ENCODE measurements around the gene HASPIN. TPM values are rescaled to one million over a fixed set of nuclear protein-coding genes. Genes with fewer than 3 reads are reported as not detected.
A peak's percentile ranks its signal among the peaks of the same experiment; 100 is the strongest.

Gene HASPIN
- total RNA-seq, 1 donor from 2014 or later = 6.7 TPM

DNA sequence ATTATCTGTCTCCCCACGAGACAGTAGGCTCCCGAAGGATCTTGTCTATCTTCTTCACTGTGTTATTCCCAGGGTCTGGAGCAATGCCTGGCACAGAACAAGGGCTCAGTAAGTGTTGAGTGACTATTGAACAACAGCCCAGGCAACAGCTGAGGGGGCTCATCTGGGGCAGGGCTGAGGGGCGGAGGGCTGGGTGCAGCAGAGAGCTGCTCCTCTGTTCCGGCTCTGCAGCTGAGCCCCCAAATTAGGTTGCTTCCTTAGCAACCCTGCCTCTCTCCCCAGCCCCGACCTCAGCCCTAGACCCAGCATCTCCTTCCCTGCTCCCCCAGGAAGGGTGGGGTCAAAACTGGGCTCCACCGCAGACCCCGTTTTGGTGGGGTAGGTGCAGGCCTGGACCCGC, 45.1 kb downstream of the HASPIN start:
- no peak for ATAC-seq (ENCODE audit: low read depth)
- Mint-ChIP-seq H3K27ac (no peak overlapping the region), H3K36me3 (ENCODE audit: low read depth) (no peaks in the 10 kb centered on the region), H3K4me1 (peaks cover 31% of the 10 kb centered on the region), H3K4me3 (no peak overlapping the region), H3K9me3 (no peaks in the 10 kb centered on the region), H3K27me3 (no peaks in the 10 kb centered on the region)
- DNase-seq = no peak
- intact Hi-C loops (cut with micrococcal nuclease) = no loop called here
- ChIA-PET POLR2A (no interaction called here), CTCF (interaction anchor here (1.4 to 1.5 kb wide), 2 partner anchors 28 to 58 kb away, joined by 3 to 5 read pairs; no protein-coding TSS in a partner anchor)
- TF ChIP-seq, protein P1, sequence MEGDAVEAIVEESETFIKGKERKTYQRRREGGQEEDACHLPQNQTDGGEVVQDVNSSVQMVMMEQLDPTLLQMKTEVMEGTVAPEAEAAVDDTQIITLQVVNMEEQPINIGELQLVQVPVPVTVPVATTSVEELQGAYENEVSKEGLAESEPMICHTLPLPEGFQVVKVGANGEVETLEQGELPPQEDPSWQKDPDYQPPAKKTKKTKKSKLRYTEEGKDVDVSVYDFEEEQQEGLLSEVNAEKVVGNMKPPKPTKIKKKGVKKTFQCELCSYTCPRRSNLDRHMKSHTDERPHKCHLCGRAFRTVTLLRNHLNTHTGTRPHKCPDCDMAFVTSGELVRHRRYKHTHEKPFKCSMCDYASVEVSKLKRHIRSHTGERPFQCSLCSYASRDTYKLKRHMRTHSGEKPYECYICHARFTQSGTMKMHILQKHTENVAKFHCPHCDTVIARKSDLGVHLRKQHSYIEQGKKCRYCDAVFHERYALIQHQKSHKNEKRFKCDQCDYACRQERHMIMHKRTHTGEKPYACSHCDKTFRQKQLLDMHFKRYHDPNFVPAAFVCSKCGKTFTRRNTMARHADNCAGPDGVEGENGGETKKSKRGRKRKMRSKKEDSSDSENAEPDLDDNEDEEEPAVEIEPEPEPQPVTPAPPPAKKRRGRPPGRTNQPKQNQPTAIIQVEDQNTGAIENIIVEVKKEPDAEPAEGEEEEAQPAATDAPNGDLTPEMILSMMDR (IDR thresholded peaks at IDR 0.05) = no peak

DNA sequence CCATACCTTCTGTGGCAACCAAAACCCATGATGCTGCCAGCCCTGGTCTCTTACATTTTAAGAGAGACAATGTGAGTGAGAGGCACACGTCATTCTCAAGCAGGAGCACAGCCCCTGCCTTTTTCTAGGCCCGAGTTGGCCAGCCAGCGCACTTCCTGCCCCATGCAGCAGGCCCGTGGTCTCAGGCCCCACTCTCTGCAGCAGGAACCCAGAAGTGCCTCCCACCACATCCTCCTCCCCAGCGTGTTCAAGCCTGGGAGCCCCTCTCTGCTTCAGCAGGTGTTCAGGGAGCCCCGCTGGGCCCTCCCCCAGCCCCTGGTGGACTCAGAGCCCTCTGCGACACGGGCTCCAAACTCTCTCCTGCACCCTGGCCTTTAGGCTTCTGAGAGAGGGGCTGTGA, 46.8 kb downstream of the HASPIN start:
- Mint-ChIP-seq H3K27ac (peak overlapping the region; percentile 73), H3K36me3 (ENCODE audit: low read depth) (no peaks in the 10 kb centered on the region), H3K4me1 (peaks cover 20% of the 10 kb centered on the region), H3K4me3 (no peak overlapping the region), H3K9me3 (no peaks in the 10 kb centered on the region), H3K27me3 (no peaks in the 10 kb centered on the region)
- TF ChIP-seq, protein P1 (IDR thresholded peaks at IDR 0.05) = no peak
- intact Hi-C loops (cut with micrococcal nuclease) = loop anchor here (2.0 kb wide), 1 partner anchor 52 kb away; no protein-coding TSS in a partner anchor
- ChIA-PET POLR2A (interaction anchor here (0.7 to 1.1 kb wide), 3 partner anchors 60 to 76 kb away, joined by 3 to 4 read pairs (median 3); no protein-coding TSS in a partner anchor), CTCF (interaction anchor here (1.5 kb wide), 1 partner anchor 57 kb away, joined by 5 read pairs; no protein-coding TSS in a partner anchor)
- ATAC-seq (ENCODE audit: low read depth) = peak; percentile 82
- DNase-seq = peak; percentile 28

DNA sequence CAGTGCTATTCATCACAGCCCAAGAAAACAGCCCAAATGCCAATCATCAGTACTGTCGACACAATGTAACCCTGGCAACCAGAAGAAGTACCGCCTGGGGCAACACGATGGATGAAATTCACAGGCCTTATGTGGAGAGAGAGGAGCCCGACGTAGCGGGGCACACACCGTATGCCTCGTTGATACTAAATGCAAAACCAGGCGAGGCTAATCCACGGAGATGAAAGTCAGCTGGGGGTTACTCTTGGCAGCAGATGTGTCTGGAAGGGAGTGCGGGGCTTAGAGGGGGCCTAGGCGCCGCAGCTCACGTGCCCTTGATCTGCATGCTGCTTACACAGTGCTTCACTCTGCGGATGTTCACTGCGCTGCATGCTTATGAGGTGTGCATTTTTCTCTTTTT, 47.4 kb downstream of the HASPIN start:
- Mint-ChIP-seq H3K27ac (peak overlapping the region; percentile 73), H3K4me1 (peaks cover 17% of the 10 kb centered on the region)

DNA sequence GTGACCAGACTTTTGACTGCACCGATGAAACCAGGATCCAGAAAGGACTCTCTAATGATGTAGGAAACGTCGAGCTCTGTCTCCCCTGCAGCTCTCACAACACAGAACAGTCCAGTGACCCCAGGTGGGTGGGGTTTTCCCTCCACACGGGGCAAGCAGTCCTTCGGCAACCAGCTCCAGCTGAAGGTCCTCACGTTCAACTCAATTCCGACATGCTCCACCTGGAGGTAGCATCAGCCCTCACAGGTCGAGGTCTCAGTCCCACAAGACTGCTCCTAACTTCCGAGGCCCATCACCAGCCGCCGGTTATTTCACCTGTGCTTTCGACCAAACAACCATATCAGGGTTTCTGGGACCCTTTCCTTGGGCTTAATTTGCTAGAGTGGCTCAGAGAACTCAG, 49.1 kb downstream of the HASPIN start:
- ChIA-PET POLR2A (no interaction called here), CTCF (interaction anchor here (0.7 to 2.2 kb wide), 2 partner anchors 35 to 73 kb away, joined by 3 to 6 read pairs; partner anchors contain the start of gene NCBP3)
- H3K27ac Mint-ChIP-seq = no peak overlapping the region
- no peak overlapping the region for H3K4me3 Mint-ChIP-seq
- TF ChIP-seq, protein P1 (IDR thresholded peaks at IDR 0.05) = no peak
- H3K9me3 Mint-ChIP-seq = no peaks in the 10 kb centered on the region
- H3K4me1 Mint-ChIP-seq = peaks cover 17% of the 10 kb centered on the region
- no peaks in the 10 kb centered on the region for H3K27me3 Mint-ChIP-seq
- ATAC-seq (ENCODE audit: low read depth) (no peak), DNase-seq (no peak)
- intact Hi-C loops (cut with micrococcal nuclease) = no loop called here
- no peaks in the 10 kb centered on the region for H3K36me3 Mint-ChIP-seq (ENCODE audit: low read depth)

More for the DNA sequence above, 47.4 kb downstream of the HASPIN start:
- ChIA-PET CTCF (interaction anchor here (2.2 kb wide), 1 partner anchor 33 kb away, joined by 6 read pairs; no protein-coding TSS in a partner anchor), POLR2A (interaction anchor here (0.7 kb wide), 2 partner anchors 18 to 703 kb away, joined by 3 to 5 read pairs; no protein-coding TSS in a partner anchor)
- Mint-ChIP-seq H3K9me3 (no peaks in the 10 kb centered on the region), H3K4me3 (no peak overlapping the region), H3K36me3 (ENCODE audit: low read depth) (no peaks in the 10 kb centered on the region), H3K27me3 (no peaks in the 10 kb centered on the region)
- intact Hi-C loops (cut with micrococcal nuclease) = loop anchor here (2.0 kb wide), 1 partner anchor 52 kb away; no protein-coding TSS in a partner anchor
- TF ChIP-seq, protein P1 (IDR thresholded peaks at IDR 0.05) = no peak
- DNase-seq (no peak), ATAC-seq (ENCODE audit: low read depth) (no peak)

DNA sequence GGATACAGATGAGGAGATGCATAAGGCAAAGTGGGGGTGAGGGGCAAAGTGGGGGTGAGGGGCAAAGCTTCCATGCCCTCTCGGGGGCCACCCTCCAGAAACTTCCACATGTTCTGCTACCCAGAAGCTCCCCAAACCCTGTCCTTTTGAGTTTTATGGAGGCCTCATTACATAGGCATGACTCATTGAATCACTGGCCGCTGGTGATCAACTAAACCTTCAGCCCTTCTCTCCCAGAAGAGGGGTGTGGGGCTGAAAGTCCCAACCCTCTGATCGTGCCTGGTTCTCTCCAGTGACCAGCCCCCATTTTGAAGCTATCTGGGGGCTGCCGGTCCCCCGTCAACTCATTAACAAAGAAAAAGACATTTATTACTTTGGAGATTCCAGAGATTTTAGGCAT, 49.8 kb downstream of the HASPIN start:
- Mint-ChIP-seq H3K27me3 (no peaks in the 10 kb centered on the region), H3K36me3 (ENCODE audit: low read depth) (no peaks in the 10 kb centered on the region), H3K4me1 (peaks cover 17% of the 10 kb centered on the region), H3K27ac (no peak overlapping the region), H3K9me3 (no peaks in the 10 kb centered on the region), H3K4me3 (no peak overlapping the region)
- ATAC-seq (ENCODE audit: low read depth) (no peak), DNase-seq (no peak)
- ChIA-PET CTCF (interaction anchor here (0.6 kb wide), 1 partner anchor 75 kb away, joined by 4 read pairs; no protein-coding TSS in a partner anchor), POLR2A (no interaction called here)
- intact Hi-C loops (cut with micrococcal nuclease) = no loop called here
- TF ChIP-seq, protein P1 (IDR thresholded peaks at IDR 0.05) = no peak
